GM11168 (cell line): ENCODE results near the gene FERMT1.

Experiments used
- in situ Hi-C: fragments of 300-500 bp; cut with MboI; formaldehyde crosslinking; loops from one replicate; pipeline ENCODE4 v1.12.0; 2022; ENCODE audit warnings: low sequenced_read_pairs; ENCODE audit not compliant: unreplicated experiment

FERMT1 gene, protein sequence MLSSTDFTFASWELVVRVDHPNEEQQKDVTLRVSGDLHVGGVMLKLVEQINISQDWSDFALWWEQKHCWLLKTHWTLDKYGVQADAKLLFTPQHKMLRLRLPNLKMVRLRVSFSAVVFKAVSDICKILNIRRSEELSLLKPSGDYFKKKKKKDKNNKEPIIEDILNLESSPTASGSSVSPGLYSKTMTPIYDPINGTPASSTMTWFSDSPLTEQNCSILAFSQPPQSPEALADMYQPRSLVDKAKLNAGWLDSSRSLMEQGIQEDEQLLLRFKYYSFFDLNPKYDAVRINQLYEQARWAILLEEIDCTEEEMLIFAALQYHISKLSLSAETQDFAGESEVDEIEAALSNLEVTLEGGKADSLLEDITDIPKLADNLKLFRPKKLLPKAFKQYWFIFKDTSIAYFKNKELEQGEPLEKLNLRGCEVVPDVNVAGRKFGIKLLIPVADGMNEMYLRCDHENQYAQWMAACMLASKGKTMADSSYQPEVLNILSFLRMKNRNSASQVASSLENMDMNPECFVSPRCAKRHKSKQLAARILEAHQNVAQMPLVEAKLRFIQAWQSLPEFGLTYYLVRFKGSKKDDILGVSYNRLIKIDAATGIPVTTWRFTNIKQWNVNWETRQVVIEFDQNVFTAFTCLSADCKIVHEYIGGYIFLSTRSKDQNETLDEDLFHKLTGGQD

DNA sequence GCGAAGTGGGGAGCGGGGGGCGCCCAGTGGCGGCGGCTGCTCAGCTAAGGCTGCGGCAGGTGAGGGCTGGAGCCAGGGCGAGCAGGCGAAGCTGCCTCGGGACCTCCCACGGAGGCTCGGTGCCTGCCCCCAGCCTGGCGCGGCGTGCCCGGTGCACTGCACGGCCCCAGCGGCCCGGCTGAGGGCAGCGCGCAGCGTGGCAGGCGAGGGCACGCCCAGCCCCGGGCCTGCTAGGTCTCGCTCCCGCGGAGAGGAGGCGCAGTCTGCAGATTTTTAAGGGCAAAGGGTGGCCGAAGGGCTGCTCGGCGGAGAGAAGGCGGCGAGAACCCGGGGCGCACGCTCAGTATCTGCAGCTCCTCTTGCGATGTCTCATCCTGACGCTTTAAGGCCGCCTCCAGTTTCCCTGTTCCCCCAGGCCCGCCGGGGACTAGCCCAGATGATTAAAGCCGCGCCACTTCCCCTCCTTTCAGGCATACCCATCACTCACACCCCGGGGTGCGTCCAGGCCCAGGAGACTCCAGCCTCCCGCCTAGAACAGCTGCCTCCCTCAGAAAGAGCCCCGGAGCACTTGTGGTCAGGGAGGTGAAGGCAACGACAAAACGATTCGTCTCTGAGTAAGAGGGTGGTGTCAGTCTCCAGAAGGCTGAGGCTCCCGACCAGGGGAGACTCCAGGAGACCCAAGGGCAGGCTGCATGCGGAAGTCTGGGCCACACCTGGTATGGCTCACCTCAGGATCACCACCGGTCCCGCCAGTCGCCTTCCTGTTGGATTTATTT lies at the start of gene FERMT1:
Gene FERMT1, minus strand, starts transcription at position 158 of the 776 bp plus-strand sequence. CDS start 3,476 bp downstream, outside the sequence.
- in situ Hi-C loops = no loop called here

DNA sequence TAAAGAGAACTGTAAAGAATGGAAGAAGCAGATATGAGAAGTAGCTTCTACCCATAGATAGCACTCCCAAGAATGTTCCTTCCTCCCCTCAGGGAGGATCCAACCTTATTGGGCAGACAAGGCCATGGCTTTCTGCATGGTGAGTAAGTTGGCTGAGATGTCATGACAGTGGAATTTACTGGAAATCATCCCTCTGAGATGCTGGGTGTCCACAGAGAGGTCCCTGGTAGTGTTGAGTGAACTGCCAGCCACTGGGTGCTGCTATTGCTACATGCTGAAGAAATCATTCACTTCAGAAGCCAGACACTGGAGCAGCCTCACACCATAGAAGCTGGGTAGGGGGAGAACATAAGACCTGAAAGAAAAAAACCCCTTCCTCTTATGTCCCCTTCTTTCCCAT lies 46.4 kb upstream of the FERMT1 start:
- in situ Hi-C loops = no loop called here

DNA sequence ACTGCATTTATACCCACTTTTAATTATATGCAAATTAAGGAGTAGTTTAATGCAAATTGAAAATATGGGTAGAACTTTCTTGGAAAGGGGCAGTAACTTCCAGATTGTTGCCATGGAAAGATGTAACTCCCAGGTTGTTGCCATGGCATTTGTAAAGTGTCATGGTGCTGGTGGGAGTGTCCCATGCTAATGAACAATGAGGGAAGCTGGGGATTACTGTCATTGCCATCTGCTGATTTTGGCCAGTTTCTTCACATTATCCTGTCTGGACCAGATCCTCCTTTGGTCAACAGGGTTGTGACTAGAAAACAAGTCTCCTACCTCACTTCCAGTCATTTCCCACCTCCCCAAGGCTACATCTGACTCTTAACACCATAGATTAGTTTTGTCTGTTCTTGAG lies 45.4 kb upstream of the FERMT1 start:
- in situ Hi-C loops = no loop called here

DNA sequence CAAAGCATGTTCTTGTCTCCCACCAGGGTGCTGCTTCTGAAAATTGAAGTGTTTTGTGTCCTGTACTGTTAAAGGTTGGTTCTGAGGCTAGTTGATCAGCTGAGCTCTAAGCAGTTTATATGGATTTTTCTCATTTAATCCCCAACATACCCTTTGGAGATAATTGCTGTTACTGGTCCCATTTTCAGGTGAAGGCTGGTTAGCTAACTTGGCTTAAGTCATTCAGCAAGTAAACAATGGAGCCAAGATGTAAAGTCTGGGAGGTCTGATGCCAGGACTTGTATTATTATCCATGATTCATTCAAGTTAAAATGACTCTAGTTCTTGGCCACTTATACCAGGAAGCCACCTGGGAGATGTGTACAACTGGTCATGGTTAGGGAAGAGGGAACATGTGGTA lies 42.5 kb upstream of the FERMT1 start:
- in situ Hi-C loops = no loop called here

DNA sequence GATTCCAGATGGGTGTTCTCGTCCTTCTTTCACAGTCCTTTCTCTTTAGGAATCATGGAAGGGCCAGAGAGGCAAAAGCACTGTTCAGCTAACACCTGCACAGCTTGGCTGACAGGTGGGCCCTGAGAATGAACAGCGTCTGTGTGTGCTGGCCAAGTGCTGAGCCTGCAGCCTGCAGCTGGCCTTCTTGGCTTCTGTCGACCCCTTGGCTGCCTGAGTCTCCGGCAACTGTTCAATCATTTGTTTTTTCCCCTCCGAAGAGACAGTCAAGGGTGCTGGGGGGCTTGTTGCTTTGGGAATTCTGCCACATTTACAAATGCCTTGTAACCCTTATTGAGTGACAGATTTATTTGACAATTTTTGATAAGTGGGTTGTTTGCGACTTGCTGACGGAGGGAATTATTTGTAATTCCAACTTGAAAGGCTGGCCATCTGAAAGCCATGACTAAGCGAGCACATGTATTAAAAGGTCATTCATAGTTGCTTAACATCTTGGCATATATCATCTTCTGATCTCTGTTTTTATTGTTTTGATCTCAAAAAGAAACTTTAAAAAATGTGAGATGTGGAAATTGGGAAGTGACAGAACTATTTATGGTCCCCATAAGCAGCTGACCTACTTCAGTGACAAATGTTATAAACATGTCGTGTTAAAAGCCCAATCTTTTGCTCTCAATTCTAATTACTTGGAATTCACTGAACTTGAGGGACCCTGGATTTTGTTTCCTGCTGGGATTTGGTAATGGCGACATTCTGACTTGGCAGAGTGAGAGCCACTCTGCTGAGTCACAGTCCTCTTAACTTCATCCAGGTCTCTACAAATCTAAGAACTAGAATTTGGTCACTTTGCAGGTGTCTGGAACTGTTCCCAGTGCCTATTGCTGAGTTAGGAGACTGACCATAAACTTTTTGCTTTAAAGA lies 41.9 kb upstream of the FERMT1 start:
- in situ Hi-C loops = no loop called here

DNA sequence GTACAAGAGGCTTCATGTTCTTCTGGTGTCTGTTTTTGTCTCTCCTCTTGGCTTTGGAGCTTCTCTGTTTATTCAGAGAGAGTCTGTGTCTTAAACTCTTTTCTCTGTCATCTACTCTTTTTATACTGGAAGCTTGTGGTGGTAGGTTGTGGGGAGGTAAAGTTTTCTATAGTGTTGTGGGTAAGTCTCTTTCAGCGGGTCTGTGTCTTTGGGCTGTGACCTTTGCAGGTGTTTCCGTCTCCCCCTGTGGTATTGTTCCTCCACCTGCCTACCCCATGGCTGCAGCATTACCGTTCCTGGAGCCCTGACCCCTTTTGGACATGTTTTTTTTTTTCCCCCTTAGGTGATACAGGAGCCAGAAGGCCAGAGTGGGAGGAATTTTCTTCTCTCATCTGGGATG lies 37.9 kb upstream of the FERMT1 start:
- in situ Hi-C loops = no loop called here

DNA sequence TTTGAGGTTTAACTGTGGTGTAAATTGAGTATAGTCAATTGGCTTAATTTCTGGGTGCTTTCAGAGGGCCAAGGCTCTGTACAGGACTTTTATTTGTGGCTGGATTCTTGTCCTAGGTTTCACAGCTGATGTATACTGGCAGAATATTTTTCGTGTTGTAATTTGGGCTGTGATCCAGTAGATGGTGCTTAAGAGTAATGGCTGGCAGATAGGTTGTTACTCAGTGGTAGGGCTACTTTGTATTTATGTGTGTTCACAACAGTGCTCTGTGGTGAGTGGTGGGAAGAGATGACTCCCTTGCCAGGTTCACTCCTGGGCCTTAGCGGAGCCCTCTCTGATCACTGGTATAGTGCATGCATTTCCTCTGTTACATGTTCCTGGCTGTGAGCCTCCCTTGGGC lies 34.5 kb upstream of the FERMT1 start:
- in situ Hi-C loops = no loop called here

DNA sequence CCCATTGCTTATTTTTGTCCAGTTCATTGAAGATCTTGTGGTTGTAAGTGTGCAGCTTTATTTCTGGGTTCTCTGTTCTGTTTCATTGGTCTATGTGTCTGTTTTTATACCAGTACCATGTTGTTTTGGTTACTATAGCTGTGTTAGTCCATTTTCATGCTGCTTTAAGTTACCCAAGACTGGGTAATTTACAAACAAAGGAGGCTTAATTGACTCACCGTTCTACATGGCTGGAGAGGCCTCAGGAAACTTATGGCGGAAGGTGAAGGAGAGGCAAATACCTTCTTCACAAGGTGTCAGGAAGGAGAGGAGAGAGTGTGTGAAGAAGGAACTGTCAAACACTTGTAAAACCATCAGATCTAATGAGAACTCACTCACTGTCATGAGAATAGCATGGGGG lies 29.9 kb upstream of the FERMT1 start:
- in situ Hi-C loops = no loop called here

DNA sequence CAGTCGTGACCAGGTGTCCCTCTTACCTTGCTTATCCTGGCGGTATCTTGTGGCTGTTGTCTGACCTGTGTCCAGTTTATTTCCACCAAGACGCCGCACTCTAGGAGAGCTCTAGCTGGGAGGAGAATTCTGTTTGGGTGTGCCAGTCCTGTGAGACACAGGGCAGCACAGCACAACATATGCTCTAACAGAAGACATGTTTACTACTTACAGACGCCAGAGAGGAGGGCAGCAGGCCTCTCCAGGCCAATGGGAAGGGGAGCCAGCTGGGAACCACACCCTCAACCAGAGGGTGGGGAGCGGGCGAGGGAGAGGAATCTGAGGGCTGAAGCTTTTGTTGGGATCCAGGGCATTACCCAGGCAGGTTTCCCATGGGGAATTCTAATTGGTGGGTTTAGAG lies 25.2 kb upstream of the FERMT1 start:
- in situ Hi-C loops = no loop called here

DNA sequence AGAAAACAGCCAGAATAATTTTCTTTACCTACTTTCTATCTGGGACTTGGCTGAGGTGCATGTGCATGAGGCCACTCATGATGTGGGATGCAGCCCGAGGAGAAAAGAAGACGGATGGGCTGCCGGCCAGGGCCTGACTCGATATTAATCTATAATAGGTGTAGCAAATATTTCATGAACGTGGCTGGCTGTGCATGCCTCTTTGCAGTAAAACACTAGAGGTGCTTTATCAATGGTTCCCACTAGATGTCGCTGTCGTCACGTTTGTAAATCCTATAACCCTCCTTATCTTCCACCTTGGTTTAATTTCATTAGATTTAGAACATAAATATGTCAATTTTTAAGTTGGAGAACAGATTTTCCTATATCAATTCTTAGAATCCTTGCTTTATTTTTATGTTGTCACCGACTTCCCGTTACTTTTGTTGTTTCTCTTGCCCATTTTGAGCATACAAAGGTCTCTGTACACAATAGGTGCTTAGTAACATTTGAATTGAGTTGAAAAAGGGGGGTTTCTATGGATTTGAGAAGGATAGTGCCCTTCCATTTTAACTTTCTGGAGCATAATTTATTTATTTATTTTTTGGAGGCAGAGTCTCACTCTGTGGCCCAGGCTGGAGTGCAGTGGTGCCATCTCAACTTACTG lies 19.6 kb upstream of the FERMT1 start:
- in situ Hi-C loops = no loop called here

DNA sequence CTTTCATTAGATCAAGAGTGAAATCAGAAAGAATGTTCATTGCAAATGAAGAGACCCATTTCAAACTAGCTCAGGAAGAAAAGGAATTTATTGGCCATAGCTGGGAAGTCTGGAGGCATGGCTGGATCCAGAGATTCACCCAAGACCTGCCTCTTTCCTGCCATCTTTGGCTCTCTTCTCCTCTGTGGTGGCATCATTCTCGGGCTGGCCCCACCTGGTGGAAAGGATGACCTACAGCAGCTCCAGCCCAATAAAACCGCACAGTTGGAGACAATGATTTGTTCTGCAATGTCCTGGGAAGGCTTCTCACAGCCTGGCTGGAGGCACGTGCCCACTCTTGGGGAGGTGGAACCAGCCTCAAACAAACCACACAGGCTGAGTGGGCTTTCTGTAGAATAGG lies 18.1 kb upstream of the FERMT1 start:
- in situ Hi-C loops = no loop called here

DNA sequence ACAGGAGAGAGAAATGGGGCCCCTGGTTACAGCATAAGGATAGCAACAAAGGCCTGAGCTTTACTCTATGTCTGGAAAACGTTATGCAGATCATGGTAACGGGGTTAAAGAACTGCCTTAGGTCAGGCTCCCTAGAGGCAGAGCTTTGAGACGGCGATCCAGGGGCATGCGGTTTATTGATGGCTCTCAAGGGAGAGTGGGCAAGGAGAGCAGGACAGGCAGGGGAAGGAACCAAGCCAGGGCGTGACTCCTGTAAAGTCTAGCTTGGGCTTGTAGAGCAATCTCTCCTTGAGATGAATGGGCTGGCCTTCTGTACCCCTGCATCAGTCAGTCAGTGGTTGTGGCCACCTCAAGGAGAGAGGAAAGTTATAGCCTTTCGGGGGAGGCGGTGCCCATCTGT lies 12.5 kb upstream of the FERMT1 start:
- in situ Hi-C loops = no loop called here

DNA sequence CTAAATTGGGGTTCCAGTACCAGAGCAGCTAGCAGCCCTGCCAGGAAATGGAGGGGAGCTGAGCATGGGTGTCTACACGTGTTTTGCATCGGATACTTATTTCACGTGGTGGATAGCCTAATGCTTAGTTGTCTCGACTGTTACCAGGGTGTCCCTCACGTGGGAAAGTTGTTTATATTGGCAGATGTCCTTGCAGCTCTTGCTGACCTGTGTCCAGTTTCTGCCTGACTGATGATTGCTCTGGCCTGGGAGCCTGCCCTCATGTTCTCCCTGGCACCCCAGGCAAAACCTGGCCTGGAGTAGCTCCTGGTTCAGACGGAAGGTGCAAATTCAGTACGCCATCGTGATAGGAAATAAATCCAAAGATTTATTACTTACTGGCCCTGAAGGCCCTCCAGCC lies 11.8 kb upstream of the FERMT1 start:
- in situ Hi-C loops = no loop called here

DNA sequence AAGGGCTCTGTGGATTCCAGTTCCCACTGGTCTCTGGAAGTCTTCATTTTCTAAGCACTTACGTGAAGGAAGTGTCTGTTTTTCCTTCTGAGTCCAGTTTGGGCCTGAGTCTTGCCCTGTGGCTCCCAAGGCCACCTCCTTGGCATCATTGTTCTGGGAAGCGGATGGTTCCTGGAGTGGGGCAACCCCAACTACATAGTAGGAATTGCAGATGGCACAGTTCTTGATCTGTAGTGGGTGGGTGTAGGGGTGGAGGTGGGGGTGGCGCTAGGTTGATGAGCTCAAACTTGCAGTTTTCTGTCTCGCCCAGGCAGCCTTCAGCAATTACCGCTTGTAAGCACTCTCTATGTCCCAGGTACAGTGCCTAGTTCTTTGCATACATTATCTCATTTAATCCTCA lies 7.2 kb upstream of the FERMT1 start:
- in situ Hi-C loops = no loop called here

DNA sequence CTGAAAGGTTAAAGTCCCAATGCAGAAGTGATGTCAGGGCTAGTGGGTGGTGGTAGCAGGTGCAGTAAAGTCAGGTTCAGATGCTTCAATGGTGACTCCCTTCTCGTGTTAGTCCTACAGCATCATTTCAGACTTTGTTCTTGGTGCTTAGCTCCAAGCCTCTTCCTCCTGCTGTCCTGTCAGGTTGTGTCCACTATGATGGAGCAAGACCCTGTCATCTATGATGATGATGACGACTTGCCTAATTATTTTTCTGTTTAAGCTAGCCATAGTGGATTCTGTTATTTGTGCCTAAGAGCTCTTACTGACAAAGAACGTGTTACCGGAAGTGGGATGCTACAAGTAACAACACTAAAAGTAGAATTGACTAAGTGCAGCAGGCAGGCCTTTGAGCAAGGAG lies 5.0 kb upstream of the FERMT1 start:
- in situ Hi-C loops = no loop called here

DNA sequence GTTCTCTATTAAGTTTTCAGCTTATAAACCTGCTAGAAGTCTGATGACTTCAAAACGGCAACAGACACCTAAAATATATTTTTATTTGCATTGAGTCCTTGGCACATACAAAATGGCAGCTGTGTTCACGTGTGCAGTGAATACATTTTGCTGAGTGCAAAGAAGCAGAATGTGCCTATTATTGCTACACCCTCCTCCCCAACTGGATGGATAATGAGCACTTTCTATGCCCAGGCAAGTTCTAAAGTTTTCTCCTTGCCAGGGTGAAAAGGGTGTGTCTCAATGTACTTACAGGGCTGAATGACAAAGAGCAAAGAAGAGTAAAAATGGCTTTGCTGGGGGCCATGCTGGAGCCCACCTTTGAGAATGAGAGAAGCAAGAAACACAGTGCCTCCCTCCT lies 4.0 kb upstream of the FERMT1 start:
- in situ Hi-C loops = no loop called here

DNA sequence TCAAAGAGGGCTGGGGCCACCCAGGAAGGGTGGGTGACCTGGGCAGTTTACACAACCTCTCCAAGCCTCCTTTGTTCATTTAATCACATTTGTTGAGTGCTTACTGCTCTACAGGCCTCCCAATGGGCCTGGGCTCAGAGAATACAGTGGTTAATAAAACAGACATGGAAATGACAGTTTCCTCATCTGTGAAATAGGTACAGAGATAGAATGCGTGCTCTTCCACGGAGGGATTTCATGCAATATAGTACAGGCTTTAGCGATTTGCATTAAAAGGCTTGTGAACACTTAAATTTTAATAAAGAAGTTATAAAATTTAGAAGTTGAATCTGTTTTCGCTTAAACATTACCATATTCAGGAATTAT lies 802 bp upstream of the FERMT1 start:
- in situ Hi-C loops = no loop called here

DNA sequence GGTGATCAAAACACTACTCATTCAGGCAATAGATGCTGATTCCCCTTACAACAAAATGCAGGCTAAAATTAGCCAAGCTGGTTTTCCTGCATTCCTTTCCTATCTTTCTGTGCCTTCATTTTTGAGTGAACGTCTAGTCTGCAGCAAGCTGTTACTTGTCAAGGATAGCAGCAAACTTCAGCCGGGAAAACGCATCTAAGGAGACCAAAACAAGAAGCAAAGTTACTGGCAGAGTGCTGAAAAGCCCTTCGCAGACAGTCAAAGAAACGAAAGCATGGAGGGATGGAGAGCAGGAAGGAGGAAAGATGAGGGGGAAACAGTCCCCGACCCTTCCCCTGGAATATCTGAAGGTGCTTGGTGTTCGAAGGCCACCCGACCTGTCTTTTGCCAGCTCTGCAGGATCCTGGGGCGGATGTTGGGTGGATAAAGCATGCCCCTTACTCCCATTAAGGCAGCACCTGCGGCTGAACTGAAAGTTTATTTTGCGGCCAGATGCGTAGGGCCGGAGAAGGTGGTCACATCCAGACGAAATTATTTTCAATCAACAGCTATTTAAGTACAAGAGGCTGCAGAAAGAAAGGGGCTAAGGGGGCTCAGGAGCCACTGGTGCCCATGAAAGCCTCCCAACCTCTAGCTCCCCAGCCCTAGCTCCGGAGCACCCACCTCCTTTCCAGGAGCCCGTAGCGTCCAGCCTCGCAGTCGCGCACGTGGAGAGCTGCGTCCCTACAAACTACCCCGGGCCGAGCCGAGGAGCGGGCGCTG lies 538 bp downstream of the FERMT1 start:
- in situ Hi-C loops = no loop called here

DNA sequence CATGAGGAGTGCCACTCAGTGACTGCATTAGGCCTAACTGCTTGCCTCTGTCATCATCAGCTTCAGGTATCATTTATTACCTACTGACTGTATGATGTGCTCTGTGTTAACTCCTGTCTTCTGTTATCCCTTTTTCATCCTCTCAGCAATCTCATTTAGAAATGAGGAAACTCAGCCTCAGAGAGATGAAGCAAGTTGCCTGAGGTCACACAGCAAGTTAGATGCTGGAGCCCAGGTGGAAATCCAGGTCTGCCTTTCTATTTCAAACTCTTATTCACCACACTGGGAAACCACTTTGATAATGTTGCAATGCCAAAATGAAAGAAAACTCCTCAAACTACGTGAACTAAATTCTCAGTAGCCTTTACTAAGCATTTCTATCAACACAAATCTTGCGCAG lies 1.3 kb downstream of the FERMT1 start:
- in situ Hi-C loops = no loop called here
